Cardiac muscle cell (in vitro differentiated cells and primary cell): ENCODE data around the gene HAGHL. TPM values are rescaled to one million over a fixed set of nuclear protein-coding genes. Genes with fewer than 3 reads are reported as not detected.
A peak's percentile ranks its signal among the peaks of the same experiment; 100 is the strongest.

Experiments used
- DNase-seq, 2 donors: peaks; one replicate each; pipeline versions ENCODE4 v3.0.0 to v3.0.0-alpha.2; 2010 to 2017; ENCODE audit warnings: low read depth in 1 of 2, low spot score in 1 of 2
- H3K27ac ChIP-seq: fragments of 200-600 bp; sonication (generic); 2 replicates; pipeline ENCODE4 v1.5.1; 2016
- H3K27me3 ChIP-seq: fragments of 200-600 bp; sonication (generic); 2 replicates; pipeline ENCODE4 v1.6.0; 2016; ENCODE audit warnings: control low read depth
- H3K36me3 ChIP-seq: fragments of 200-600 bp; sonication (generic); 2 replicates; pipeline ENCODE4 v1.5.1; 2016; ENCODE audit warnings: control low read depth
- H3K4me1 ChIP-seq: fragments of 200-600 bp; sonication (generic); 2 replicates; pipeline ENCODE4 v1.8.1; 2017; ENCODE audit warnings: low read depth, mild to moderate bottlenecking, mixed run types
- H3K4me3 ChIP-seq: fragments of 200-600 bp; sonication (generic); 2 replicates; pipeline ENCODE4 v1.5.1; 2016; ENCODE audit warnings: mild to moderate bottlenecking
- H3K9me3 ChIP-seq: fragments of 200-600 bp; sonication (generic); 2 replicates; pipeline ENCODE4 v1.5.1; 2017; ENCODE audit warnings: low read depth, mild to moderate bottlenecking, control low read depth
- polyA plus RNA-seq: library from polyadenylated mRNA; unstranded; fragments of >200 nt; fragmentation: Nextera tagmentation; extraction: Ambion mirVana; gene quantifications from 2 replicates; pipeline ENCODE4 v1.2.1, GENCODE V29; 2016
- total RNA-seq: library from RNA; depleted of rRNA; stranded (reverse); fragments of >200 nt; gene quantifications from 2 replicates; pipeline ENCODE4 v1.2.3, GENCODE V29; 2016
- TF ChIP-seq, protein P1 (sequence below): IDR thresholded peaks from 2 replicates; pipeline ENCODE4 v1.5.1; 2012; ENCODE audit warnings: low read depth, mild to moderate bottlenecking, low read length

Gene HAGHL
- total and polyA plus RNA-seq, 2 experiments from 2014 or later = 27.7 to 47.5 TPM

DNA sequence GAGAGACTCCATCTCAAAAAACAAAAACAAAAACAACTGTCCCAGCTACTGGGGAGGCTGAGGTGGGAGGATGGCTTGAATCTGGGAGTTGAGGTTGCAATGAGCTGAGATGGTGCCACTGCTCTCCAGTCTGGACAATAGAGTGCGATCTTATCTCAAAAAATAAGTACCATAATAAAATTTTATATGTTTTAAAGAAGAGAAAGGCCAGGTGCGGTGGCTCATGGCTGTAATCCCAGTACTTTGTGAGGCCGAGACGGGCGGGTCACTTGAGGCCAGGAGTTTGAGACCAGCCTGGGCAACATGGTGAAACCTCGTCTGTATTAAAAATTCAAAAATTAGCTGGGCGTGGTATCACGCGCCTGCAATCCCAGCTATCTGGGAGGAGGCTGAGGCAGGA is 49.9 kb downstream of the HAGHL start:
- TF ChIP-seq, protein P1, sequence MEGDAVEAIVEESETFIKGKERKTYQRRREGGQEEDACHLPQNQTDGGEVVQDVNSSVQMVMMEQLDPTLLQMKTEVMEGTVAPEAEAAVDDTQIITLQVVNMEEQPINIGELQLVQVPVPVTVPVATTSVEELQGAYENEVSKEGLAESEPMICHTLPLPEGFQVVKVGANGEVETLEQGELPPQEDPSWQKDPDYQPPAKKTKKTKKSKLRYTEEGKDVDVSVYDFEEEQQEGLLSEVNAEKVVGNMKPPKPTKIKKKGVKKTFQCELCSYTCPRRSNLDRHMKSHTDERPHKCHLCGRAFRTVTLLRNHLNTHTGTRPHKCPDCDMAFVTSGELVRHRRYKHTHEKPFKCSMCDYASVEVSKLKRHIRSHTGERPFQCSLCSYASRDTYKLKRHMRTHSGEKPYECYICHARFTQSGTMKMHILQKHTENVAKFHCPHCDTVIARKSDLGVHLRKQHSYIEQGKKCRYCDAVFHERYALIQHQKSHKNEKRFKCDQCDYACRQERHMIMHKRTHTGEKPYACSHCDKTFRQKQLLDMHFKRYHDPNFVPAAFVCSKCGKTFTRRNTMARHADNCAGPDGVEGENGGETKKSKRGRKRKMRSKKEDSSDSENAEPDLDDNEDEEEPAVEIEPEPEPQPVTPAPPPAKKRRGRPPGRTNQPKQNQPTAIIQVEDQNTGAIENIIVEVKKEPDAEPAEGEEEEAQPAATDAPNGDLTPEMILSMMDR = no peak
- H3K9me3 ChIP-seq = no peaks in the 10 kb centered on the region
- DNase-seq = no peak
- peaks cover 8% of the 10 kb centered on the region for H3K4me1 ChIP-seq
- no peak overlapping the region for H3K4me3 ChIP-seq
- H3K36me3 ChIP-seq = no peaks in the 10 kb centered on the region
- H3K27me3 ChIP-seq = no peaks in the 10 kb centered on the region
- H3K27ac ChIP-seq = no peak overlapping the region

DNA sequence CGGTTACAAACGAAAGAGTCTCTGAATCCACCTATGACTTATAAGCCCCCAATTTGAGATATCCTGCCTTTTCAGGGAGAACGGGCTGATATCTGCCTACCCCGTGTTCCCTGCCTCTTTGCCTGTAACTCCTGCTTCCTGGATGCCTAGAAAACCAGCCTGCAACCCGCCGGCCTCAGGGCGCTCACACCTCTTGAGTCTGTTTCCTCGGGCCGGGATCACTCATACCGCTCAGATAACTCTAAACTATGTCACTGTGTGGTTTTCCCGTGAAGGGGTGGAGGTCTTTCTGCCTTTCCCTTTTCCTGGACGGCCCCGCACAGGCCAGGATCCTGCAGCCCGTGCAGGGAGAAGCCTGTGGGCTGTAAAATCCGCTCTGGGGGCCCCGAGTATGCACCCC is 50.9 kb downstream of the HAGHL start:
- Histone ChIP-seq H3K36me3 (no peaks in the 10 kb centered on the region), H3K27me3 (no peaks in the 10 kb centered on the region), H3K4me1 (peaks cover 8% of the 10 kb centered on the region), H3K4me3 (no peak overlapping the region), H3K9me3 (no peaks in the 10 kb centered on the region), H3K27ac (peak overlapping the region; percentile 5)
- peak; percentile 13 to 70 for DNase-seq
- TF ChIP-seq, protein P1 = no peak

DNA sequence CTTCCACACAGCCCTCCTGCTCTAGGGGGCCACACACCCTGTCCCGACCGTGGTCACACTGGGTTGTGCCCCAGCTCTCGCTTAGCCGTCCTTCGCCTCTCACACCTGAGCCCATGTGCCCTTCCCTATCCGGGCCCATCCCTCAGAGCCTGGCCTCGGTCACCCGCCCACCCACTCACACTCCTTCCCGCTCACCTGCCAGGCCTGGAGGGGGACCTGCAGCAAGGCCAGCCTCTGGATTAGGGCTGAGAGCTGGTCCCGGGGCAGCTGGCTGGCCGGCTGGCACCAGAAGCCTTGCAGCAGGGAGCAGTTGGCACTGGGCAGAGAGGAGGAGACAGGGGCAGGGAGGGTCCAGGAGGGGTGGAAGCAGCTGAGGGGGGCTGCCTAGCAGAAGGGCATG is 51.5 kb downstream of the HAGHL start:
- no peak overlapping the region for H3K27ac ChIP-seq
- H3K4me1 ChIP-seq = peaks cover 14% of the 10 kb centered on the region
- H3K9me3 ChIP-seq = no peaks in the 10 kb centered on the region
- DNase-seq = no peak
- no peaks in the 10 kb centered on the region for H3K27me3 ChIP-seq
- H3K36me3 ChIP-seq = no peaks in the 10 kb centered on the region
- H3K4me3 ChIP-seq = no peak overlapping the region
- TF ChIP-seq, protein P1 = no peak

DNA sequence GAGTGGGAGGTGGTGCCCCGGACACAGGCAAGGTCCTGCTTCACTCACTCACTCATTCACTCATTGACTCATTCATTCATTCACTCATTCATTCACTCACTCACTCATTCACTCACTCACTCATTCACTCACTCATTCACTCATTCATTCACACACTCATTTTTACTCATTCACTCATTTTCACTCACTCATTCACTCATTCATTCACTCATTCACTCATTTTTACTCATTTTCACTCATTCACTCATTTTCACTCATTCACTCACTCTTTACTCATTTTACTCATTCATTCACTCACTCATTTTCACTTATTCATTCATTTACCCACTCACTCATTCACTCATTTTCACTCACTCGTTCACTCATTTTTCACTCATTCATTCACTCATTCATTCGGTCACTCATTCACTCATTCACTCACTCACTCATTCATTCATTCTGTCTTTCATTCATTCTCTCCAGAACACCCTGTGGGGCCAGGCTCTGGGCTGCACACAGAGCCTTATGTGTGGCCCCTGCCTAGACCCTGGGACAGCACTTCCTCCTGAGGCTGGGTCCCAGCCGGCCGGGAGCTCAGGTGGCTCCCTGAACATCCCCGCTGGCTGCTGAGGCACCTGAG is 52.1 kb downstream of the HAGHL start:
- Histone ChIP-seq H3K4me1 (peaks cover 19% of the 10 kb centered on the region), H3K27ac (no peak overlapping the region)
- TF ChIP-seq, protein P1 = no peak

More for the DNA sequence above, 52.1 kb downstream of the HAGHL start:
- no peaks in the 10 kb centered on the region for H3K9me3 ChIP-seq
- H3K4me3 ChIP-seq = no peak overlapping the region
- H3K27me3 ChIP-seq = no peaks in the 10 kb centered on the region
- H3K36me3 ChIP-seq = no peaks in the 10 kb centered on the region
- DNase-seq = no peak

Other genes with a start within 250 kb of the HAGHL start
- 58.2 and 63.3 TPM in 2 replicates for gene CAPN15, start 199.4 kb upstream of the HAGHL start, total RNA-seq
- 19.0 and 38.1 TPM in 2 replicates for gene CAPN15, start 199.4 kb upstream of the HAGHL start, polyA plus RNA-seq
- gene PRR35, start 166.7 kb upstream of the HAGHL start, total RNA-seq = 0.14 and 0.66 TPM in 2 replicates
- 0.40 TPM in 1 of 2 replicates, not detected in the other for gene PRR35, start 166.7 kb upstream of the HAGHL start, polyA plus RNA-seq
- 3.6 and 3.9 TPM in 2 replicates for gene NHLRC4, start 160.1 kb upstream of the HAGHL start, total RNA-seq
- 2.2 and 2.6 TPM in 2 replicates for gene NHLRC4, start 160.1 kb upstream of the HAGHL start, polyA plus RNA-seq
- gene PIGQ, start 157.1 kb upstream of the HAGHL start, total RNA-seq = 124 and 126 TPM in 2 replicates
- gene PIGQ, start 157.1 kb upstream of the HAGHL start, polyA plus RNA-seq = 89.2 and 110 TPM in 2 replicates
- 40.7 and 45.9 TPM in 2 replicates for gene RAB40C, start 137.0 kb upstream of the HAGHL start, total RNA-seq
- 30.8 and 36.9 TPM in 2 replicates for gene RAB40C, start 137.0 kb upstream of the HAGHL start, polyA plus RNA-seq
- 85.8 and 125 TPM in 2 replicates for gene WFIKKN1, start 96.1 kb upstream of the HAGHL start, total RNA-seq
- gene WFIKKN1, start 96.1 kb upstream of the HAGHL start, polyA plus RNA-seq = 79.6 and 105 TPM in 2 replicates
- gene METTL26, start 90.8 kb upstream of the HAGHL start, total RNA-seq = 196 and 201 TPM in 2 replicates
- 153 and 181 TPM in 2 replicates for gene METTL26, start 90.8 kb upstream of the HAGHL start, polyA plus RNA-seq
- 123 and 144 TPM in 2 replicates for gene MCRIP2, start 85.3 kb upstream of the HAGHL start, total RNA-seq
- 131 and 146 TPM in 2 replicates for gene MCRIP2, start 85.3 kb upstream of the HAGHL start, polyA plus RNA-seq
- 25.6 and 26.5 TPM in 2 replicates for gene WDR90, start 77.7 kb upstream of the HAGHL start, total RNA-seq
- 28.1 and 32.3 TPM in 2 replicates for gene WDR90, start 77.7 kb upstream of the HAGHL start, polyA plus RNA-seq
- gene RHOT2, start 59.0 kb upstream of the HAGHL start, total RNA-seq = 251 and 305 TPM in 2 replicates
- 294 and 315 TPM in 2 replicates for gene RHOT2, start 59.0 kb upstream of the HAGHL start, polyA plus RNA-seq
- 3.6 and 12.9 TPM in 2 replicates for gene RHBDL1, start 51.4 kb upstream of the HAGHL start, total RNA-seq
- gene RHBDL1, start 51.4 kb upstream of the HAGHL start, polyA plus RNA-seq = 2.6 and 4.7 TPM in 2 replicates
- 176 and 207 TPM in 2 replicates for gene STUB1, start 46.7 kb upstream of the HAGHL start, total RNA-seq
- 219 and 269 TPM in 2 replicates for gene STUB1, start 46.7 kb upstream of the HAGHL start, polyA plus RNA-seq
- 105 and 134 TPM in 2 replicates for gene JMJD8, start 42.8 kb upstream of the HAGHL start, total RNA-seq
- 107 and 118 TPM in 2 replicates for gene JMJD8, start 42.8 kb upstream of the HAGHL start, polyA plus RNA-seq
- gene WDR24, start 36.7 kb upstream of the HAGHL start, total RNA-seq = 17.6 and 23.3 TPM in 2 replicates
- gene WDR24, start 36.7 kb upstream of the HAGHL start, polyA plus RNA-seq = 22.8 and 31.0 TPM in 2 replicates
- gene FBXL16, start 21.3 kb upstream of the HAGHL start, total RNA-seq = 0.12 and 0.74 TPM in 2 replicates
- 0.59 and 1.4 TPM in 2 replicates for gene FBXL16, start 21.3 kb upstream of the HAGHL start, polyA plus RNA-seq
- gene METRN, start 12.0 kb upstream of the HAGHL start, total RNA-seq = 93.9 and 186 TPM in 2 replicates
- gene METRN, start 12.0 kb upstream of the HAGHL start, polyA plus RNA-seq = 299 and 330 TPM in 2 replicates
- 55.1 and 62.5 TPM in 2 replicates for gene ANTKMT, start 6.0 kb upstream of the HAGHL start, total RNA-seq
- 72.4 and 82.6 TPM in 2 replicates for gene ANTKMT, start 6.0 kb upstream of the HAGHL start, polyA plus RNA-seq
- gene CCDC78, start 663 bp upstream of the HAGHL start, total RNA-seq = 9.7 and 16.5 TPM in 2 replicates
- 3.6 and 4.2 TPM in 2 replicates for gene CCDC78, start 663 bp upstream of the HAGHL start, polyA plus RNA-seq
- gene CIAO3, start 13.9 kb downstream of the HAGHL start, total RNA-seq = 46.2 and 67.7 TPM in 2 replicates
- gene CIAO3, start 13.9 kb downstream of the HAGHL start, polyA plus RNA-seq = 43.3 and 72.2 TPM in 2 replicates
- 0.32 and 4.5 TPM in 2 replicates for gene MSLN, start 33.6 kb downstream of the HAGHL start, total RNA-seq
- not detected in 2 replicates for gene MSLN, start 33.6 kb downstream of the HAGHL start, polyA plus RNA-seq
- 32.2 and 36.1 TPM in 2 replicates for gene RPUSD1, start 61.3 kb downstream of the HAGHL start, total RNA-seq
- gene RPUSD1, start 61.3 kb downstream of the HAGHL start, polyA plus RNA-seq = 27.0 and 34.3 TPM in 2 replicates
- 57.4 and 107 TPM in 2 replicates for gene CHTF18, start 61.5 kb downstream of the HAGHL start, total RNA-seq
- gene CHTF18, start 61.5 kb downstream of the HAGHL start, polyA plus RNA-seq = 43.6 and 58.5 TPM in 2 replicates
- not detected in 2 replicates for gene GNG13, start 73.6 kb downstream of the HAGHL start, total RNA-seq
- gene GNG13, start 73.6 kb downstream of the HAGHL start, polyA plus RNA-seq = 0.79 TPM in 1 of 2 replicates, not detected in the other
- 37.6 and 41.6 TPM in 2 replicates for gene LMF1, start 243.9 kb downstream of the HAGHL start, total RNA-seq
- gene LMF1, start 243.9 kb downstream of the HAGHL start, polyA plus RNA-seq = 18.8 and 39.0 TPM in 2 replicates